Right lobe of liver (tissue), 4 donors: ENCODE measurements around the gene ARHGAP27.

Experiments used
- CTCF ChIP-seq, 4 donors: fragments of 200-600 bp in 3 of 4; fragments of 450-650 bp in 1 of 4; IDR thresholded peaks; one replicate each; pipeline versions ENCODE4 v1.5.1 to v1.8.0; 2016 to 2022; ENCODE audit warnings: antibody characterized with exemption in 4 of 4, mild to moderate bottlenecking in 2 of 4
- POLR2A ChIP-seq: fragments of 450-650 bp; IDR thresholded peaks from one replicate; pipeline ENCODE4 v1.6.1; 2017; ENCODE audit warnings: antibody characterized with exemption, mild to moderate bottlenecking
- donor health status: DM: no; HTN: no; CAD: no.
- donor health status: DM: no; HTN: no; CAD: no.
- donor health status: DM: no; HTN: yes; CAD: no.

GRCh38 chr17:45357364-45357997, 75.2 kb downstream of the ARHGAP27 start:
- TF ChIP-seq CTCF (IDR thresholded peaks at IDR 0.05) (no peak), POLR2A (no peak)
